Measurements from ENCODE around the gene KRT4. TPM values are rescaled to one million over a fixed set of nuclear protein-coding genes. Genes with fewer than 3 reads are reported as not detected.

KRT4 gene
- total and polyA plus RNA-seq, 2 donors (not counting 3 experiments of a cell fraction or from before 2014, with no cell fraction given), result not detected

DNA sequence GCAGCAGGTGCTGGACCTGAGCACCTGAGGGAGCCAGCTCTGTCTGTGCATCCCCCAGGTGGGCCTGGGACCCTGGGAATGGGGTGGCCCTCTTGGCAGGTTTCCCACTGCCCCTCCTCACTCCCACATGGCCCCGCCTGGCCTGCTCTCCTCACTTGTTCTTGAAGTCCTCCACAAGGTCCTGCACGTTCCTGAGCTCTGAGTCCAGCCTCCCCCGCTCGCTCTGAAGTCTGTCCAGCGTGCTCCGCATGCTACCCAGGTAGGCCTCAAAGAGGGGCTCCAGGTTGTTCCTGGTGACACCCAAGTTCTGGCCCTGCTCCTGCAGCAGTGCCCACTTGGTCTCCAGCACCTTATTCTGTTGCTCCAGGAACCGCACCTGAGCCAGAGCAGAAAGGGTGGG, 17.3 kb upstream of the KRT4 start:
- POLR2A ChIA-PET, result no interaction called here
- Histone ChIP-seq H3K9me1 (replicated peaks; ENCODE audit: control insufficient read depth, extremely low read depth, insufficient read depth, low read length) (no peaks in the 10 kb centered on the region), H3K9me3 (replicated peaks; ENCODE audit: control insufficient read depth, insufficient read depth, low read length) (no peaks in the 10 kb centered on the region), H3K9ac (replicated peaks; ENCODE audit: extremely low read depth, insufficient read depth, low read length) (no peak overlapping the region), H3K27me3 (ENCODE audit: control insufficient read depth in 2 of 2, insufficient read depth in 2 of 2, low read length in 2 of 2) (peaks cover 2 to 3% of the 10 kb centered on the region in 2 experiments), H3K4me3 (replicated peaks in 1 of 3; ENCODE audit: insufficient read depth in 1 of 3, low read depth in 1 of 3, low read length in 3 of 3) (no peak overlapping the region), H3K79me2 (ENCODE audit: control insufficient read depth, insufficient read depth, low read length) (no peaks in the 10 kb centered on the region), H3K36me3 (ENCODE audit: control insufficient read depth in 2 of 2, extremely low read depth in 1 of 2, insufficient read depth in 2 of 2, low read length in 2 of 2) (no peaks in the 10 kb centered on the region), H3K27ac (ENCODE audit: insufficient read depth, low read depth, low read length) (no peak overlapping the region), H3K4me1 (ENCODE audit: control insufficient read depth, extremely low read depth, insufficient read depth, low read length) (peaks cover 4% of the 10 kb centered on the region), H3K4me2 (ENCODE audit: insufficient read depth, low read length) (no peak overlapping the region), H2AFZ (ENCODE audit: low read depth, low read length) (no peak overlapping the region), H4K20me1 (replicated peaks; ENCODE audit: control insufficient read depth, extremely low read depth, insufficient read depth, low read length) (no peaks in the 10 kb centered on the region)
- FAIRE-seq (no peak), DNase-seq (ENCODE audit: low read depth, low spot score) (no peak)
- CTCF ChIA-PET, result no interaction called here
- TF ChIP-seq GATA2 (IDR thresholded peaks at IDR 0.05; ENCODE audit: insufficient read depth, insufficient read length, low read depth, low read length) (no peak), FOS (IDR thresholded peaks at IDR 0.05; ENCODE audit: borderline replicate concordance, insufficient read depth, low read length) (no peak), POLR2AphosphoS5 (IDR thresholded peaks at IDR 0.05; ENCODE audit: insufficient read depth, low read depth, low read length) (no peak)
- dilution Hi-C loops (cut with MboI; ENCODE audit: extremely low pct_ligation_motif_present, low sequenced_read_pairs) (no loop called here), intact Hi-C loops (cut with micrococcal nuclease) (no loop called here)
- BruUV-seq (replicated peaks), result no TSS peak

DNA sequence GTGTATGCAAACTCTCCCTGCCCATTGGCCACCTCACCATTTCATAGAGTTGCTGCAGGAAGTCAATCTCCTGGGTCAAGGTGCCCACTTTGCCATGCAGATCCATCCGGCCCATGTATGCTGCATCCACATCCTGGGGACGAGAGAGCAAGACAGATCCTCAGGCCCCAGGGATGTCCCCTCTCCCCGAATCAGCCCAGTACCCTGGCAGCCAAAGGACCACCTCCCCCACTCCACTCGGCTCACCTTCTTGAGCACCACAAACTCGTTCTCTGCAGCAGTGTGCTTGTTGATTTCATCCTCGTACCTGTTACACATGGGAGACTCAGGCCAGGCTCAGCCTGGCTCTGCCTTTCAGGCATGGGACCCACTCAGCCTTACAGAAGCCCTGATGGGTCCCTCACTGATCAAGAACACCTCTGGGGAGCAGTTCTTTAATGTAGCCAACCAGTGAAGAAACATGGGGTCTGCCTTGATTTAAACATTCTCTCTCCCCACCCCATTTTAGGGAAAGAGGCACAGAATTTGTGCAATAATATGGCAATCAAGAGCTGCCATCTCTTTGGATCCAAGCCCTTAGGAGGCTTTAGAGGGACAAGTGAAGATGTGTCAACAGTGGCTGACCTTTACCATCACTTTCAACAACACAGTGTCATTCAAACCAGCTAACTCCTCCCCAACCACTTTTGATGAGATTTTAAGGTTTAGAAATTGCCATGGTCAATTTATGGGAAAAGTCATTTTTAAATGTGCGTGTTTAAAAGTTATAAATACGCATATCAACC, 16.3 kb upstream of the KRT4 start:
- peaks cover 2 to 3% of the 10 kb centered on the region in 2 experiments for H3K27me3 ChIP-seq (ENCODE audit: control insufficient read depth in 2 of 2, insufficient read depth in 2 of 2, low read length in 2 of 2)
- no peaks in the 10 kb centered on the region for H4K20me1 ChIP-seq (replicated peaks; ENCODE audit: control insufficient read depth, extremely low read depth, insufficient read depth, low read length)
- H3K9me1 ChIP-seq (replicated peaks; ENCODE audit: control insufficient read depth, extremely low read depth, insufficient read depth, low read length), result no peaks in the 10 kb centered on the region
- no peaks in the 10 kb centered on the region for H3K9me3 ChIP-seq (replicated peaks; ENCODE audit: control insufficient read depth, insufficient read depth, low read length)
- ChIA-PET CTCF (no interaction called here), POLR2A (no interaction called here)
- no TSS peak for BruUV-seq (replicated peaks)
- no peak overlapping the region for H3K4me3 ChIP-seq (replicated peaks in 1 of 3; ENCODE audit: insufficient read depth in 1 of 3, low read depth in 1 of 3, low read length in 3 of 3)
- H3K27ac ChIP-seq (ENCODE audit: insufficient read depth, low read depth, low read length), result no peak overlapping the region
- no peak overlapping the region for H3K9ac ChIP-seq (replicated peaks; ENCODE audit: extremely low read depth, insufficient read depth, low read length)
- H2AFZ ChIP-seq (ENCODE audit: low read depth, low read length), result no peak overlapping the region
- DNase-seq (ENCODE audit: low read depth, low spot score) (no peak), FAIRE-seq (no peak)
- H3K79me2 ChIP-seq (ENCODE audit: control insufficient read depth, insufficient read depth, low read length), result no peaks in the 10 kb centered on the region
- TF ChIP-seq JUN (IDR thresholded peaks at IDR 0.05; ENCODE audit: borderline replicate concordance, insufficient read depth, insufficient read length, low read depth) (no peak), GATA2 (IDR thresholded peaks at IDR 0.05; ENCODE audit: insufficient read depth, insufficient read length, low read depth, low read length) (no peak), POLR2A (IDR thresholded peaks at IDR 0.05; ENCODE audit: low read depth, low read length) (no peak), POLR2AphosphoS5 (IDR thresholded peaks at IDR 0.05; ENCODE audit: insufficient read depth, low read depth, low read length) (no peak), MYC (IDR thresholded peaks at IDR 0.05; ENCODE audit: low read depth, low read length) (no peak), FOS (IDR thresholded peaks at IDR 0.05; ENCODE audit: borderline replicate concordance, insufficient read depth, low read length) (no peak), EZH2 (IDR thresholded peaks at IDR 0.05; ENCODE audit: borderline replicate concordance, low read depth, low read length, severe bottlenecking) (no peak)
- TF ChIP-seq, protein P1, sequence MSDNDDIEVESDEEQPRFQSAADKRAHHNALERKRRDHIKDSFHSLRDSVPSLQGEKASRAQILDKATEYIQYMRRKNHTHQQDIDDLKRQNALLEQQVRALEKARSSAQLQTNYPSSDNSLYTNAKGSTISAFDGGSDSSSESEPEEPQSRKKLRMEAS (IDR thresholded peaks at IDR 0.05; ENCODE audit: insufficient read depth, insufficient read length), result no peak
- TF ChIP-seq, protein P2, sequence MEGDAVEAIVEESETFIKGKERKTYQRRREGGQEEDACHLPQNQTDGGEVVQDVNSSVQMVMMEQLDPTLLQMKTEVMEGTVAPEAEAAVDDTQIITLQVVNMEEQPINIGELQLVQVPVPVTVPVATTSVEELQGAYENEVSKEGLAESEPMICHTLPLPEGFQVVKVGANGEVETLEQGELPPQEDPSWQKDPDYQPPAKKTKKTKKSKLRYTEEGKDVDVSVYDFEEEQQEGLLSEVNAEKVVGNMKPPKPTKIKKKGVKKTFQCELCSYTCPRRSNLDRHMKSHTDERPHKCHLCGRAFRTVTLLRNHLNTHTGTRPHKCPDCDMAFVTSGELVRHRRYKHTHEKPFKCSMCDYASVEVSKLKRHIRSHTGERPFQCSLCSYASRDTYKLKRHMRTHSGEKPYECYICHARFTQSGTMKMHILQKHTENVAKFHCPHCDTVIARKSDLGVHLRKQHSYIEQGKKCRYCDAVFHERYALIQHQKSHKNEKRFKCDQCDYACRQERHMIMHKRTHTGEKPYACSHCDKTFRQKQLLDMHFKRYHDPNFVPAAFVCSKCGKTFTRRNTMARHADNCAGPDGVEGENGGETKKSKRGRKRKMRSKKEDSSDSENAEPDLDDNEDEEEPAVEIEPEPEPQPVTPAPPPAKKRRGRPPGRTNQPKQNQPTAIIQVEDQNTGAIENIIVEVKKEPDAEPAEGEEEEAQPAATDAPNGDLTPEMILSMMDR (IDR thresholded peaks at IDR 0.05; ENCODE audit: extremely low read depth in 1 of 2, insufficient read depth in 1 of 2, low read depth in 1 of 2, low read length in 2 of 2), result no peak
- intact Hi-C loops (cut with micrococcal nuclease) (no loop called here), dilution Hi-C loops (cut with MboI; ENCODE audit: extremely low pct_ligation_motif_present, low sequenced_read_pairs) (no loop called here)
- H3K4me1 ChIP-seq (ENCODE audit: control insufficient read depth, extremely low read depth, insufficient read depth, low read length), result no peaks in the 10 kb centered on the region
- no peaks in the 10 kb centered on the region for H3K36me3 ChIP-seq (ENCODE audit: control insufficient read depth in 2 of 2, extremely low read depth in 1 of 2, insufficient read depth in 2 of 2, low read length in 2 of 2)
- no peak overlapping the region for H3K4me2 ChIP-seq (ENCODE audit: insufficient read depth, low read length)
